HG02884 (cell line): ENCODE results near the gene IGSF23.
"Not testable (repeated sequence)": the region's sequence is repeated elsewhere in the genome, so short reads cannot be mapped to it uniquely, and the experiment has no call there.

ENCODE experiments used
- ATAC-seq: cut with Tn5 transposase; IDR thresholded peaks from one replicate; pipeline ENCODE4 v1.9.1; 2021; ENCODE audit warnings: mild to moderate bottlenecking, moderate library complexity; ENCODE audit not compliant: unreplicated experiment

The IGSF23 gene

DNA sequence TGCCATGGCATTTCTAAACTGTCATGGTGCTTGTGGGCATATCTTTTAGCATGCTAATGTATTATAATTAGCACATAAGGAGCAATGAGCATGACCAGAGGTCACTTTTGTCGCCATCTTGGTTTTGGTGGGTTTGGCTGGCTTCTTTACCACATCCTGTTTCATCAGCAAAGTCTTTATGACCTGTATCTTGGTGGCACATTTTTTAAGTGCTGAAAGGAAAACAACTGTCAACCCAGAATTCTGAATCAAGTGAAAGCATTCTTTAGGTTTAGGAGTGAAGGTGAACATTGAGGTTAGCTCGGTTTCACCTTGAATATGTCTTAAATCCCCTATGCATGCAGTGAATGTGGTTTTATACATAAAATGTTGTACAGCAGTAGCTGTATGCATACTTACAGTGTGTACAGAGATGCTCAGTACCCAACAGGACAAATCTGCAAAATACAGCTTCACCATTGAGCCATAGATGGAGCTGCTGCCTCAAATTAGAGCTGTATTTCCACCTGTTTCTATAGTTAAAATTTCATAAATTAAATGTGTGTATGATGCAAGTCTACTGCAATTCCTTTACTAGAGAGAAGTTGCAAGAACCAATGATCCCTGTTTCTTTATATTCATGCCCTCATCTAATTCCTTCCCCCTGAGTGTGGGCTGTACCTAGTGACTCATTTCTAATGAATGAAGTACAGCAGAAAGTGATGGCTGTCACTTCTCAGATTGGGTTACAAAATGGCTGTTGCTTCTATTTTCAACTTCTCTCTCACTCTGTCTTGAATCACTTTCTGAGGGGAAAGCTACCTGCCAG is 25.2 kb upstream of the IGSF23 start:
- ATAC-seq, result no peak

DNA sequence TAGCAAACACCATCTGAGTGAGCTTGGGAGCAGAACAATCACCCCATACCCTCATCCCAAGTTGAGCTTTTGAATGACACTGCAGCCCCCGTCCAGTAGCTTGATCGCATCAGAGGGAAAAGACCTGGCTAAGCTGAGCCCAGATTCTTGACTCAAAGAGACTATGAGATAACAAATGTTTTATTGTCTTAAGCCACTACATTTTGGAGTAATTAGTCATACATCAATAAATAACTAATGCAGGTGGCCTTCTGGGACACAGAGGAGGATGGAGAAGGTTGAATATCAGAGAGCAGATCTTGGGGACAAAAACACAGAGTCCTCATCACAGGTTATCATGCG is 24.6 kb upstream of the IGSF23 start:
- ATAC-seq, result no peak

DNA sequence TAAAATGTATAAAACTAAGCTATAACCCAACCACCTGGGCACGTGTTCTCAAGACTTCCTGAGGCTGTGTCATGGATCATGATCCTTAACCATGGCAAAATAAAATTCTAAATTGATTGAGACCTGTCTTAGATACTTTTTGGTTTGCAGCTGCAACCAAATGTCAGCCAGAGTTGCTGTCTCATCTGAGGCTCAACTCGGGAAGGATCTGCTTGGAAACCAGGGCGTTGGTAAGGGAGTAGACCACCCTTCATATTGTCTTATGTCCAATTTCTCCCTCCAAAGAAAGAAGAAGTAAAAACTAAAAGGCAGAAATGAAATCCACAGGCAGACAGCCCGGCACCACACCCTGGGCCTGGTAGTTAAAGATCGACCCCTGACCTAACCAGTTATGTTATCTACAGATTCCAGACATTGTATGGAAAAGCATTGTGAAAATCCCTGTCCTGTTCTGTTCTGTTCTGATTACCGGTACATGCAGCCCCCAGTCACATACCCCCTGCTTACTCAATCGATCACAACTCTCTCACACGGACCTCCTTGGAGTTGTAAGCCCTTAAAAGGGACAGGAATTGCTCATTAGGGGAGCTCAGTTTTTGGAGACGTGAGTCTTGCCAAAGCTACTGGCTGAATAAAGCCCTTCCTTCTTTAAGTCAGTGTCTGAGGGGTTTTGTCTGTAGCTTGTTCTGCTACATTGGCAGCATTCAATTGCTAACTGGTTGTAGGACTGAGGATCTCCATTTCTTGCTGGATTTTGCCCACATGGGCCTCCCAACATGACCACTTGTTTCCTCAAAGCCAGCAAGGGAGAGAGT is 22.9 kb upstream of the IGSF23 start:
- no peak for ATAC-seq

DNA sequence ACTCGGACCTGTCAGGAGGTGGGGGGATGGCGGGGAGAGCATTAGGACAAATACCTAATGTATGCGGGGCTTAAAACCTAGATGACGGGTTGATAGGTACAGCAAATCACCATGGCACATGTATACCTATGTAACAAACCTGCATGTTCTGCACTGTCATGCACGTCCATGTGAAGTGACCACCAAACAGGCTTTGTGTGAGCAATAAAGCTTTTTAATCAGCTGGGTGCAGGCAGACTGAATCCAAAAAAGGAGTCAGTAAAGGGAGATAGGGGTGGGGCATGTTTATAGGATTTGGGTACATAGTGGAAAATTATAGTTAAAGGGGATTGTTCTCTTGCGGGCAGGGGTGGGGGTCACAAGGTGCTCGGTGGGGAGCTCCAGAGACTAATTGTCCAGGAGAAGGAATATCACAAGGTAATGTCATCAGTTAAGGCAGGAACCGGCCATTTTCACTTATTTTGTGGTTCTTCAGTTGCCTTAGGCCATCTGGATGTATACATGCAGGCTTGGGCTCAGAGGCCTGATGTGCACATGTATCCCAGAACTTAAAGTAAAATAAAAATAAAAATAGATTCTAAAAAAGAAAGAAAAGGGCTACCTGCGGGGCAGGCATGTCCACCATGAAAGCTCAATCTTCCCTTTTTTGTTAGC is 21.9 kb upstream of the IGSF23 start:
- not testable (repeated sequence) for ATAC-seq

DNA sequence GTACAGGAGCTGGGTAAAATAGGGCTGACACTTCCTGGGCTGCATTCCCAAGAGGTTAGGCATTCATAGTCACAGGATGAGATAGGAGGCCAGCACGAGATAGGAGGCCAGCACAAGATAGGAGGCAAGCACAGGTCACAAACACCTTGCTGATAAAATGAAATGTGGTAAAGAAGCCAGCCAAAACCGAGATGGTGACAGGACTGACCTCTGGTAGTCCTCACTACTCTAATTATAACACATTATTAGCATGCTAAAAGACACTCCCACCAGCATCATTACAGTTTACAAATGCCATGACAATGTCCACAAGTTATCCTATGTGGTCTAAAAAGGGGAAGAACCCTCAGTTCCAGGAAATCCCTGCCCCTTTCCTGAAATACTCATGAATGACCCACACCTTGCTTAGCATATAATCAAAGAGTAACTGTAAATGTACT is 20.9 kb upstream of the IGSF23 start:
- no peak for ATAC-seq

DNA sequence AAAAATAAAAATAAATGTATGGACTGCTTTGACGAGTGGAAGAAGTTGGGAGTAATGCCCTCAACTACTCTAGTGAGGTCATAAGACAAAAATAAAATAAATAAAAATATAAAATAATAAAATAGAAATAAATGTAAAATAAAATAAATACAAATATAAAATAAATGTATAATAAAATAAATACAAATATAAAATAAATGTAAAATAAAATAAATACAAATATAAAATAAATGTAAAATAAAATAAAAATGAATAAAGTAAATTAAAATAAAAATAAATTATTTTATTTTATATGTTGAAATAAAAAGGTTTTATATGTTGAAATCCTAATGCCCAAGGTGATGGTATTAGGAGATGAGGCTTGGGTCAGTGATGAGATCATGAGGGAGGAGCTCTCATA is 20.1 kb upstream of the IGSF23 start:
- ATAC-seq, result no peak

DNA sequence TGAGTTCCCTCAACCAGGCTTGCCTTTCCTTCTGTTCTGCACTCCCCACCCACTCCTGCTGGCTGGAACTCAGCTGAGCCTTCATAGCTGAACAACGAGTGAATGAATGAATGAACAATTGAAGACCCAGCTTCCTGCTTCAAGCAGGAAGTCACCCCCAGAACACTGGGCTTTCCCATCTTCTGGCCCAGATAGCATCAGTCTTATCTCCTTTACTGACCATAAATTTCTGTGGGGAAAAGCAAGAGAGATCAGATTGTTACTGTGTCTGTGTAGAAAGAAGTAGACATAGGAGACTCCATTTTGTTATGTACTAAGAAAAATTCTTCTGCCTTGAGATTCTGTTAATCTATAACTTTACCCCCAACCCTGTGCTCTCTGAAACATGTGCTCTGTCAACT is 19.5 kb upstream of the IGSF23 start:
- ATAC-seq, result not testable (repeated sequence)

DNA sequence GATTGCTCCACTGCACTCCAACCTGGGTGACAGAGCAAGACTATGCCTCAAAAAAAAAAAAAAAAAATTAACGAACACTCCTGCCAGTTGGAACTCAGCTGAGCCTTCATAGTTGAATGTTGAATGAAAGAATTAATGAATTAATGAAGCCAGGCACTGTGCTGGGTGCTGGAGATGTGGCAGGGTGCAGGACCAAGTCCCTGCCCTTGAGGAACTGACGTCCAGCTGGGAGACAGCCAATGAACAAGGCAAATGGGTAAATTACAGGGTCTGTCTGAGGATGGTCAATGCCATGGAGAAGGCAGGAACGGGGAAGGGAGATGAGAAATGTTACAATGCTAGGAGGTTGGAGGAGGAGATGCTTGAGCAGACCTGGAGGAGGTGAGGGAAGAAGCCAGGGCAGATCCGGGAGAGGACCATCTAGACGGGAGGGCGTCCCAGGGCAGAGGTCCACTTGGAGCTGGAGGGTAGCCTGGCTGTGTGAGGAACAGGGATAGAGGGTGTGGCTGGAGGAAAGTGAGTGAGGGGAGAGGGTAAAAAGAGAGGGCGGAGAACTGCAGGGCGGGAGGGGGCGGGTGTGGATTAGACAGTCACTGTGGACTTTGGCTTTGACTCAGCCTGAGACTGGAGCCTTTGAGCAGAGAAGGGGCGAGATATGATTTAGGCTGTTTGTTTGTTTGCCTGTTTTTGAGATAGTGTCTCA is 16.8 kb upstream of the IGSF23 start:
- ATAC-seq, result no peak

DNA sequence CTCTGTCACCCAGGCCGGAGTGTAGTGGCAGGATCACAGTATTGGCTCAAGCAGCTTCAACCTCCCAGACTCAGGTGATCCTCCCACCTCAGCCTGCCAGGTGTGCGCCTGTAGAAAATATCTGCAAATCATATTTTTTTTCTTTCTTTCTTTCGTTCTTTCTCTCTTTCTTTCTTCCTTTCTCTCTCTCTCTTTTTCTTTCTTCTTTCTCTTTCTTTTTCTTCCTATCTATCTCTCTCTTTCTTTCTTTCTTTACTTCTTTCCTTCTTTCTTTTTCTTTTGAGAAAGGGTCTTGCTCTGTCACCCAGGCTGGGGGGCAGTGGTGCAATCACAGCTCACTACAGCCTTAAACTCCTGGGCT is 16.3 kb upstream of the IGSF23 start:
- no peak for ATAC-seq

DNA sequence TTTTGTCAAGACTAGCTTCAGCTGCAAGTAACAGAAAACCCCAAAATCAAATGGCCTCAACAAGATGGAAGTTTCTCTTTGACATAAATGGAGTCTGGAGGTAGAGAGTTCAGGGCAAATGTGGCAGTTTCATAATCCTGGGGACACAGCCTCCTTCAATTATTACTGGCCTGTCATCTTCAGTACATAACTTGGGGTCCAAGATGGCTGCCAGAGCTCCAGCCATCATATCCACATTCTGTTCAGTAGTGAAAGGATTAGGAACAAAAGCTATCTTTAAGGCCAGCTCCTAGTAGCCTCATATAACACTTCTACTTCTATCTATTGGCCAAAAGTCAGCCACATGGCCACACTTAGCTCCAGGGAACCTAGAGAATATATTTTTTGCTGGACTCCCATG is 15.0 kb upstream of the IGSF23 start:
- ATAC-seq, result no peak

DNA sequence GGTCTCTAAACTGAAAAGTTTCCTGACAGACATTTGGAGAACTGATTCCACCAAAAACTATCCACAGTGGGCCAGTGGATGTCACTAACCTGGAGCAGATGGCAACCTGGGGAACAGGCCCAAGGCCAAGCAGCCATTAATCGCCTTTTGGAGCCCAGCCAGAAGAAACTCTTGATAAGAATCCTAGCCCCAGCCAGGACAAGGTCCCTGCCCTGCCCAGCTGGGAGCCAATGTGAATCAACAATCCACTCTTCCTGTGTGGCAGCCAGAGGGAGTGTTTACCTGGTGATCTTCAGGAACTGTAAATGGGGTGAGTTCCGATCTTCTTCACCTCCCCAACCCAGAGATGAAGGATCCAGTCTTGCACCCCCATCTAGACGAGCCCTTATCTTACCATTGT is 14.5 kb upstream of the IGSF23 start:
- no peak for ATAC-seq

DNA sequence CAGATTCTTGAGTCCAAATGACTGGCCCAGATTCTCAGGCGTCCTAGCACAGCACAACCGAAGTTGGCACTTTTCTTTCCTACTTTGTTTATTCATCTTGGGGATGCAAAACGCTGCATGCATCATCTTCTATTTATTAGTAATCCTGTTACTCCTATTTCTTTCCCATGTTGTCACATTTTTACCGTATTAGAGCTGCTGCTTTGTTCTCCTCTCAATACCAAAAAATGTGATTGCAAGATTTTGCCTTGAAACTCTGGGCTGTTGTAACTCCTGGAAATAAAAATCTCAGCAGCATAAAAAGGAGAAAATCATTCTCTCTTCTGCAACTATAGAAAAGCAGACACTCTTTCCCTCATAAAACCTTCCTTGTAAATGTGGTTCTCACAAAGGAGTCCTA is 12.9 kb upstream of the IGSF23 start:
- ATAC-seq, result no peak

DNA sequence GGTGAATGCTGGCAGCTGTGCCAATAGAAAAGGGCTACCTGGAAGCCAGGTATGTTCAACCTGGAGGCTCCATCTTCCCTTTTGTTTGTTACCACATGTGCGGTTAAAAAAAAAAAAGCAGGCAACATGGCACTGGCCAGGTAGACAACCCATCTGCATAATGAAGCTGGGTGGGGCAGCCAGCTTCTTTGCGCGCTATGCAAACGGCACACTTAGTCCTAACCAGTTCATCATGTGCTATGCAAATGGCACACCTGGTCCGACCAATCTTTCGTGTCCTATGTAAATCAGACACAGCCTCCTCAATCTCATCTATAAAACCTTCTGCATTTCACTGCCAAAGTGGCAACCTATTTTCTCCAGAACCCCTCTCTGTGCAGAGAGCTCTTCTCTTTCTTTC is 11.3 kb upstream of the IGSF23 start:
- ATAC-seq, result no peak

DNA sequence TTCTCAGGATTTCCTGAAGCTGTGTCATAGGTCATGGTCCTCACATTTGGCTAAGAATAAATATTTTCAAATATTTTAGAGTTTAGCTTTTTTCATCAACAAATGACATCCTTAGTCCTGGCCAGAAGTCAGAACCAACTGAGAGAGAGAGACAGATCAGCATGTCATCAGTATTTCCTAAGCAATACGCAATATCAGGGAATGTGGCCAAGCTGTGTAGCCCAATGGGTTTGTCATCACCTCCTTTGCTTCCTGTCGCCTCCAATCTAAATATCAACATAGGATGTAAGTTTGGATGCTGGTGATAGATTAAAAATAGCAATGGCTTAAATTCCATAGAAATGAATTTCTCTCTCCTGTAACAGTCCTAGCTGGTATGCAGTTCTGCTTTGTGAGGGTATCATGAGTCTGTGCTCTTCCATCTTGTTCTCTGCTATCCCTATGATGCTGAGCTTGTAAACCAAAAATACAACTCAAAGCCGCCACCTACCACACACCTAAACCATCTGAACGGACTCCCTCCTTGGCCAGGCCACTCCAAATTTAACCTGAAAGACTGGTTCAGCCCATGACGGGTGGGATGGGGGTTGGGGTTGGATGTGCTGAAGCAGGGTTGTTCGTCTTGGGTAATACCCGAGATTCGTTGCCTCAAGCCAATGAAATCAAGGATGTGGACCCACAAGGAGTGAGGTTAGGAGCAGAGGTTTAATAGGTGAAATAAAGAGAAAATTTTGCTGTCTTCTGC is 10.0 kb upstream of the IGSF23 start:
- ATAC-seq, result no peak

DNA sequence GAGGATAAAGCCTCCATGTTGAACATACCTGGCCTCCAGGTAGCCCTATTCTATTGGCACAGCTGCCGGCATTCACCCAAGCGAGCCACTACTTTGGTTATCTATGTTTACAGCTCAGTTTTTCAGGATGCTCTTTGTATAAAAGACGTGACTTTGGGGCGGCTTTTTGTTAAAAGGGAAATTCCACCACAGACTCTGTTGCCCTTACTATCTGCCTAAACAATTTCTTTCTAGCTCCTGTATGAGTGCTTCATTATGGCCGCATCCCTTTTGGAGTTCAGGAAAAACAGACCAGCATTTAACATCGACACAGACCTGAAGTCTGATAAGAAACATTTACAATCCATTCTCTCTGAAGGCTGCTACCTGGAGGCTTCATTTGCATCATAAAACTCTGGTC is 9.1 kb upstream of the IGSF23 start:
- no peak for ATAC-seq

DNA sequence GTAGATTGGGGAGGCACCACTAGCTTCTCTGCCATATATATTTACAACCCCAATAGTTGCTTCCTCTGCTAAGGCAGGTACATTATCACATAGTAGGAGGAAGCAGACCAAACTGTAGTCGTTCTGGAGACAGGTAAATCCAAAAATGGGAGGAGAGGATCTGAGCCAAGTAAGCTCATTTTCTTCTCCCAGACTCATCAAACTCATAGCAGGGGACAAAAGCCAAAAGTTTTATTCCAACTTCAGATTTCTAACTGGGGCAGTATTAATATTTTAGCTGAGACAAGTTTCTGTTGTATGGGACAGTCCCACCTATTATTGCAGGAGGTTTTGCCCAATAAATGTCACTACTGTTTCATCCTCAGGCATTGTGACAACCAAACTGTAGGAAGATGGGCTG is 7.8 kb upstream of the IGSF23 start:
- ATAC-seq, result no peak

DNA sequence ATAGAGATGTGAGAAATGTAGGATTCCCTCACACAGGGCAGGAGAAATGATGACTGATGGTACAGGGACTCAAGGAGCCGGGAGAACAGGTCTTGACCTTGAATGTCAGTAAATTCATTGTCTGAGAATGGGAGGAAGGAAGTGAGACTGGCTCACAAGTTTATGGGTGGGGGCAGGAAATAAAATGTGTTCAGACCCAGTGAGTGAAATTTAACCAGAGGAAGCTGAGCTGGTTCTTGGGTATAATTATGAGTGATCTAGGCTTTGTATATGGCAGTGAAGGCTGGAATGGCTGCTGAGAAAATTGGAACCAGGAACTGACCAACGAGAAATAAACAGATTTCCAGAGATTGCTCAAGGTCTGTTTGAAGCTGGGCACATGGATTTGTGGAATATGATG is 6.3 kb upstream of the IGSF23 start:
- ATAC-seq, result no peak

DNA sequence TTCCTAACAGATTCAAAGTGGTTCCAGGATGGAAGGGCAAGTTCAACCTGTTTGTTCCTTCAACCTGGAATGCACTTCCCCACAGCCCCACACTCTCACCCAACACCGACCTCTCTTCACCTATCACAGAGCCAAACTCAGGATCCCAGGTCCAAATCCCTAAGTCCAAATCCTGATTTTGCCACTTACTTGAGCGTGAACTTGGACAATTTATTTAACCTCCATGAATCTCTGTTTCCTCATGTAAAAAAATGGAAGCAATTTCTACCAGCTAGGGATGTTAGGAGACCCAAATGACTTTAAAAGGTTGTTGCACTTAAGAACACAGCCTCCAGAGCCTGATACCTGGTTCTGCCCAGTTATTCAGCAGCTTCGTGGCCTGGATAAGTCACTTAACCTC is 5.4 kb upstream of the IGSF23 start:
- ATAC-seq, result no peak

DNA sequence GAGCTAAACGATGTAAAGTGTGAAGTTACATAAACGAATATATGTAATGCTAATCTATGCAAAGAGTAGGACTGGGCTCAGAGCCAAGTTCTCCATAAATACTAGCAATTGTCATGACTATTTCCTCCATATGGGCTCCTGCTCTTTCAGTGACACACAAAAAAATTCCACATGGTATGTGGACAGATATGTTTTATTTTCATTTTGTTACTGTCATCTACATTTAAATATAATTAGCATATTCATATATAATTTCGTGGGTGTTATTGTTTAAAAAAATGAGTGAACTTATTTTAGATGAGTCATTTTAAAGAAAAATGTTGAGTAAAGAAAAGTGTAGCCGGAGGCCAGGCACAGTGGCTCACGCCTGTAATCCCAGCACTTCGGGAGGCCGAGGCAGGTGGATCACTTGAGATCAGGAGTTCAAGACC is 5.0 kb upstream of the IGSF23 start:
- ATAC-seq, result no peak

DNA sequence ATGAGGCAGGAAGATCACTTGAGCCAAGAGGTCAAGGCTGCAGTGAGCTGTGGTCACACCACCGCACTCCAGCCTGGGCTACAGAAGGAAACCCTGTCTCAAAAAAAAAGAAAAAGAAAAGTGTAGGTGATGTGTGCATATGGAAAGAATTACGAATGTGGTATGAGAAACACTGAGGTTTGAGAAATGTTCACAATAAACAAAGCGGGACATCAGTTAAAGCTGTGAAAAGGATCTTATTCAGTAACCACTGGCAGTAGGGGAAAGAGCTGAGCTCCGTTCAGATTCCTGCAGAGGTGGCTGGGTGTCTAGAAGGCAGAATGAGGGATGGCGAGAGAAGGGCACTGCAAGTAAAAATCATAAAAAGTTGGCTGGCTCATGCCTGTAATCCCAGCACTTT is 4.1 kb upstream of the IGSF23 start:
- no peak for ATAC-seq

DNA sequence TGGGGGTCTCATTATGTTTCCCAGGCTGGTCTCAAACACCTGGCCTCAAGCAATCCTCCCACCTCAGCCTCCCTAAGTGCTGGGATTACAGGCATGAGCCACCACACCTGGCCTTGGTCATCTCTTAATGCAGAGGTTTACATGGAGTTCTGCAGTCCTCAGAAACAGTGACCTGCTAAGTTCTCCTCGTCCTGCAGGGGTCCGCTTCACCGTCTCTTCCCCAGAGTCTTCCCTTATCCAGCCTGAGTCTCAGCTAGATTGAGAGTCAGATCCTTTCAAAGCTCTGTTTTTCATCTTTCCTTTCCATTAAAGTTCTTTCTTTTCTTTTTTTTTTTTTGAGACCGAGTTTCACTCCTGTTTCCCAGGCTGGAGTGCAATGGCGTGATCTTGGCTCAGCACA is 2.9 kb upstream of the IGSF23 start:
- not testable (repeated sequence) for ATAC-seq
